GM23338 (cell line): Measurements from ENCODE around the gene MORC1. TPM values are rescaled to one million over a fixed set of nuclear protein-coding genes. Genes with fewer than 3 reads are reported as not detected.

ENCODE experiments used
- ATAC-seq: fragments of 200-7000 bp; cut with Tn5 transposase; 3 replicates; pipeline ENCODE4 v1.9.1; 2020
- DNase-seq: peaks from one replicate; pipeline ENCODE4 v3.0.0-alpha.2; 2015; ENCODE audit warnings: low spot score
- H2AFZ ChIP-seq: fragments of 200-600 bp; sonication (generic); 2 replicates; pipeline ENCODE4 v1.8.0; 2016; ENCODE audit warnings: antibody characterized with exemption, mild to moderate bottlenecking, moderate library complexity
- H3F3A ChIP-seq: fragments of 200-600 bp; sonication (generic); replicated peaks from 2 replicates; pipeline ENCODE4 v1.8.0; 2017; ENCODE audit warnings: antibody characterized with exemption, mixed run types, low read depth
- H3K27ac ChIP-seq: fragments of 200-600 bp; sonication (generic); 2 replicates; pipeline ENCODE4 v1.6.1; 2016; ENCODE audit warnings: low read depth
- H3K27me3 ChIP-seq: fragments of 200-600 bp; sonication (generic); 2 replicates; pipeline ENCODE4 v1.8.0; 2016; ENCODE audit warnings: mild to moderate bottlenecking, mixed run types, moderate library complexity; ENCODE audit not compliant: insufficient read depth
- H3K36me3 ChIP-seq: fragments of 200-600 bp; sonication (generic); 2 replicates; pipeline ENCODE4 v1.8.0; 2016; ENCODE audit warnings: mild to moderate bottlenecking; ENCODE audit not compliant: insufficient read depth
- H3K4me1 ChIP-seq: fragments of 200-600 bp; sonication (generic); 2 replicates; pipeline ENCODE4 v1.8.0; 2016; ENCODE audit warnings: mild to moderate bottlenecking, moderate library complexity; ENCODE audit not compliant: insufficient read depth
- H3K4me2 ChIP-seq: fragments of 200-600 bp; sonication (generic); 2 replicates; pipeline ENCODE4 v1.7.1; 2017; ENCODE audit warnings: mixed run types
- H3K4me3 ChIP-seq: fragments of 200-600 bp; sonication (generic); 2 replicates; pipeline ENCODE4 v1.6.1; 2016; ENCODE audit warnings: mixed run types
- H3K79me2 ChIP-seq: fragments of 200-600 bp; sonication (generic); replicated peaks from 2 replicates; pipeline ENCODE4 v1.8.0; 2017; ENCODE audit warnings: mild to moderate bottlenecking; ENCODE audit not compliant: insufficient read depth
- H3K9me2 ChIP-seq: fragments of 200-600 bp; sonication (generic); 2 replicates; pipeline ENCODE4 v1.8.0; 2017; ENCODE audit not compliant: insufficient read depth
- H4K20me1 ChIP-seq: fragments of 200-600 bp; sonication (generic); replicated peaks from 2 replicates; pipeline ENCODE4 v1.8.0; 2017; ENCODE audit warnings: mild to moderate bottlenecking; ENCODE audit not compliant: insufficient read depth
- H3K27ac Mint-ChIP-seq: 2 replicates; pipeline ENCODE4 v1.8.0; 2020; ENCODE audit warnings: inconsistent platforms, mild to moderate bottlenecking, moderate library complexity, mixed read lengths
- H3K27me3 Mint-ChIP-seq: 3 replicates; pipeline ENCODE4 v1.8.0; 2022; ENCODE audit warnings: low read depth, mild to moderate bottlenecking, moderate library complexity, mixed read lengths, inconsistent platforms; ENCODE audit not compliant: insufficient read depth, poor library complexity
- H3K36me3 Mint-ChIP-seq: 3 replicates; pipeline ENCODE4 v1.8.0; 2021; ENCODE audit warnings: low read depth, mild to moderate bottlenecking, inconsistent platforms, moderate library complexity, mixed read lengths
- H3K4me1 Mint-ChIP-seq: 3 replicates; pipeline ENCODE4 v1.8.0; 2020; ENCODE audit warnings: mild to moderate bottlenecking, inconsistent platforms, mixed read lengths
- H3K4me3 Mint-ChIP-seq: 3 replicates; pipeline ENCODE4 v1.8.0; 2021; ENCODE audit warnings: moderate library complexity, mild to moderate bottlenecking, inconsistent platforms, mixed read lengths
- H3K9me3 Mint-ChIP-seq: 3 replicates; pipeline ENCODE4 v1.8.0; 2020; ENCODE audit warnings: moderate library complexity, mild to moderate bottlenecking, inconsistent platforms, mixed read lengths
- CTCF ChIP-seq, 2 experiments: fragments of 200-600 bp in 1 of 2; sonication (generic) in 1 of 2; conservative IDR thresholded peaks; 2 replicates each; pipeline versions ENCODE4 v1.5.1 to v1.6.1; 2016 to 2017; ENCODE audit warnings: antibody characterized with exemption in 2 of 2, low read depth in 2 of 2, mild to moderate bottlenecking in 2 of 2, moderate library complexity in 1 of 2
- EZH2 ChIP-seq: fragments of 200-600 bp; sonication (generic); IDR thresholded peaks from one replicate; pipeline ENCODE4 v1.8.0; 2017; ENCODE audit warnings: antibody characterized with exemption, mild to moderate bottlenecking, low read depth; ENCODE audit not compliant: unreplicated experiment
- EZH2phosphoT487 ChIP-seq: fragments of 200-600 bp; sonication (generic); IDR thresholded peaks from one replicate; pipeline ENCODE4 v1.8.1; 2018; ENCODE audit warnings: antibody characterized with exemption; ENCODE audit not compliant: unreplicated experiment
- ZNF114 ChIP-seq: fragments of 250-450 bp; sonication (Bioruptor Pico); IDR thresholded peaks from 2 replicates; pipeline ENCODE4 v1.5.0; 2020; ENCODE audit warnings: mild to moderate bottlenecking, moderate library complexity
- ZNF331 ChIP-seq: fragments of 250-450 bp; sonication (Bioruptor Pico); IDR thresholded peaks from 2 replicates; pipeline ENCODE4 v1.5.0; 2020; ENCODE audit warnings: low read depth, mild to moderate bottlenecking, moderate library complexity
- ZNF462 ChIP-seq: fragments of 250-450 bp; sonication (Bioruptor Pico); IDR thresholded peaks from 2 replicates; pipeline ENCODE4 v1.5.0; 2020; ENCODE audit warnings: mild to moderate bottlenecking, moderate library complexity
- polyA plus RNA-seq: library from polyadenylated mRNA; unstranded; fragments of >200 nt; fragmentation: Nextera tagmentation; extraction: Ambion mirVana; gene quantifications from 2 replicates; pipeline ENCODE4 v1.2.1, GENCODE V29; 2016
- total RNA-seq: library from RNA; depleted of rRNA; stranded (reverse); fragments of >200 nt; shearing (Covaris generic); gene quantifications from 2 replicates; pipeline ENCODE4 v1.2.3, GENCODE V29; 2014

The MORC1 gene
- total and polyA plus RNA-seq, 2 experiments from 2014 or later, result not detected

DNA sequence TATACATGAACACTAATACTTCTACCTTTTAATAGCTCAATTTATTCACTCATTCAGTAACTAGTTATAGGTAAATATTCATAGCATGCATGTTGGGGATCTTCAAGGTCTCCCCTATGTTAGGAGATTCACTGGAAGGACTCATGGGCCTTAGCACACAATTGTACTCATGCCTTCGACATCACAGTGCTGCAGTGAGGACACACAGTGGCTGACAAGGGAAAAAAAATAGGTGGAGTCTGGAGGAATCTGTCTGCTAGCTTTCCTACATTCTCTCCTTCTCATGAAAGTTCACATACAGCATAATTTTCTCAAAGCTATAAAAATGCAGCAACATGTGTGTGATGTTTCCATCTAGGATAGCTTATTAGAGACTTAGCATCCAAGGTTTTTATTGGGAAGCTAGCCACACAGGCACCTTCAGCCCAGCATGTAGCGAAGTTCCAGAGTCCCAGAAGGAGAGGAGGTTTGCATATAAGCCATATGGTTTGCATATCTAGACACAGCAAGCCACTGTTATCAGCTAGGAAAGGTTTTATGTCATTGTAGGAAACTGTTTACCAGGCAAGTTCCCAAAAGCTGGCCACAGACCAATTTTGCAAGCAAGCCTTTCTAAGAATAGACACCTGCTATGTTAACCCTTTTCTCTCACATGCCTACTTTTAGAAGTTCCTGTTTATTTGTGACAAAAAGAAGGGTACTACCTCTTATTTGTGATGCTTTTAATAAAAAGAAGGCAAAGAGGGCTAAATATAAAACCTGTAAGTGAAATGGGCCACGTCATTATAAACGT lies 46.4 kb downstream of the MORC1 start:
- peaks cover 5% of the 10 kb centered on the region; the same call in 2 of the 3 replicates for H3K9me3 Mint-ChIP-seq
- no peaks in the 10 kb centered on the region for H3K27me3 Mint-ChIP-seq
- H3K9me2 ChIP-seq, result no peaks in the 10 kb centered on the region
- H3K27me3 ChIP-seq, result no peaks in the 10 kb centered on the region
- H3K4me1 Mint-ChIP-seq, result peaks cover 13% of the 10 kb centered on the region
- no peak overlapping the region for H3K27ac ChIP-seq
- H4K20me1 ChIP-seq, result no peaks in the 10 kb centered on the region
- DNase-seq (peak; percentile 10), ATAC-seq (peak; percentile 74)
- H3K4me3 Mint-ChIP-seq, result no peak overlapping the region
- no peak overlapping the region; the same call in 1 of the 2 replicates for H2AFZ ChIP-seq
- no peaks in the 10 kb centered on the region for H3K79me2 ChIP-seq
- H3K36me3 Mint-ChIP-seq, result no peaks in the 10 kb centered on the region
- no peak overlapping the region for H3K4me3 ChIP-seq
- no peaks in the 10 kb centered on the region; the same call in 1 of the 2 replicates for H3K4me1 ChIP-seq
- no peaks in the 10 kb centered on the region for H3K36me3 ChIP-seq
- H3K4me2 ChIP-seq, result no peak overlapping the region
- no peaks in the 10 kb centered on the region for H3F3A ChIP-seq
- H3K27ac Mint-ChIP-seq, result no peak overlapping the region
- no peak for TF ChIP-seq EZH2phosphoT487
- TF ChIP-seq CTCF (conservative IDR thresholded peaks at IDR 0.05; ENCODE audit: low read depth in 2 of 2), result peak in 1 of 2 experiments; percentile 62; a peak in 2 of 4 replicates
- no peak for TF ChIP-seq ZNF462 (CRISPR knock-in tag)
- TF ChIP-seq ZNF114 (CRISPR knock-in tag), result no peak
- TF ChIP-seq ZNF331 (CRISPR knock-in tag), result no peak
- no peak for TF ChIP-seq EZH2
